HepG2 (cell line): Measurements from ENCODE around the gene JAZF1. TPM values are rescaled to one million over a fixed set of nuclear protein-coding genes. Genes with fewer than 3 reads are reported as not detected.

Source experiments
- ATAC-seq: fragments of 200-7000 bp; cut with Tn5 transposase; 3 replicates; pipeline ENCODE4 v1.9.1; 2020; ENCODE audit warnings: mild to moderate bottlenecking, moderate library complexity
- BruUV-seq: library from RNA; stranded (reverse); fragments of 400-500 nt; replicated peaks from 2 replicates; lab custom pipeline; 2021; lab: Mats Ljungman, UMichigan
- CTCF ChIA-PET: fragments of 300-600 bp; formaldehyde crosslinking; extraction: SDS; loops from one replicate; lab custom pipeline; 2021; ENCODE audit warnings: low total read pairs, inconsistent platforms, low intra/inter-chr PET ratio; lab: Yijun Ruan, JAX
- POLR2A ChIA-PET: fragments of 350-600 bp; sonication (Branson Sonifier 250); formaldehyde crosslinking; loops from one replicate; lab custom pipeline; 2020; ENCODE audit warnings: antibody characterized with exemption, inconsistent platforms; lab: Yijun Ruan, JAX
- DNase-seq: peaks from one replicate; pipeline ENCODE4 v3.0.0-alpha.2; 2015; ENCODE audit warnings: low spot score
- FAIRE-seq: peaks from 3 replicates; lab custom pipeline; 2011; peaks lifted over from hg19 to GRCh38; lab: Jason Lieb, UNC
- H2AFZ ChIP-seq: one replicate; pipeline ENCODE4 v1.6.1; 2011; ENCODE audit warnings: low read length, inconsistent platforms
- H3K27ac ChIP-seq: fragments of 300-600 bp; 3 replicates; pipeline ENCODE4 v1.8.0; 2011; ENCODE audit warnings: mixed run types, mild to moderate bottlenecking, mixed read lengths, low read length, inconsistent platforms; ENCODE audit not compliant: insufficient read depth; ENCODE audit errors: extremely low read length
- H3K27me3 ChIP-seq, 2 experiments: fragments of 200-600 bp in 1 of 2; 2 replicates in 1 of 2; 3 replicates in 1 of 2; pipeline versions ENCODE4 v1.6.0 to v1.8.0; 2011; ENCODE audit warnings: low read length in 2 of 2, mild to moderate bottlenecking in 2 of 2, moderate library complexity in 2 of 2, inconsistent platforms in 1 of 2; ENCODE audit not compliant: insufficient read depth in 2 of 2, control insufficient read depth in 1 of 2
- H3K36me3 ChIP-seq, 2 experiments: fragments of 200-600 bp in 1 of 2; replicated peaks in 1 of 2; 2 replicates in 1 of 2; 3 replicates in 1 of 2; pipeline versions ENCODE4 v1.5.1 to v1.8.0; 2011; ENCODE audit warnings: low read length in 2 of 2, inconsistent platforms in 1 of 2; ENCODE audit not compliant: insufficient read depth in 2 of 2, control insufficient read depth in 1 of 2
- H3K4me1 ChIP-seq: 2 replicates; pipeline ENCODE4 v1.5.1; 2012; ENCODE audit warnings: low read length, inconsistent platforms; ENCODE audit not compliant: insufficient read depth
- H3K4me2 ChIP-seq: 2 replicates; pipeline ENCODE4 v1.6.0; 2011; ENCODE audit warnings: low read depth, low read length, inconsistent platforms
- H3K4me3 ChIP-seq, 3 experiments: fragments of 200-600 bp in 1 of 3; sonication (generic), shearing (Covaris generic) in 1 of 3; replicated peaks in 1 of 3; 2 replicates each; pipeline ENCODE4 v1.5.1; 2011 to 2016; ENCODE audit warnings: low read length in 3 of 3, inconsistent platforms in 2 of 3, low read depth in 2 of 3, mild to moderate bottlenecking in 2 of 3, control low read depth in 1 of 3, mixed read lengths in 1 of 3; ENCODE audit not compliant: insufficient read depth in 1 of 3
- H3K79me2 ChIP-seq: one replicate; pipeline ENCODE4 v1.6.1; 2011; ENCODE audit warnings: low read length, inconsistent platforms; ENCODE audit not compliant: insufficient read depth
- H3K9ac ChIP-seq: 2 replicates; pipeline ENCODE4 v1.6.0; 2011; ENCODE audit warnings: mild to moderate bottlenecking, low read depth, low read length, inconsistent platforms; ENCODE audit not compliant: insufficient read depth
- H3K9me3 ChIP-seq: 2 replicates; pipeline ENCODE4 v1.5.1; 2012; ENCODE audit warnings: mild to moderate bottlenecking, low read length
- H4K20me1 ChIP-seq: 2 replicates; pipeline ENCODE4 v1.6.0; 2011; ENCODE audit warnings: inconsistent platforms, mild to moderate bottlenecking, low read length, moderate library complexity; ENCODE audit not compliant: insufficient read depth
- AHDC1 ChIP-seq: sonication (generic); formaldehyde crosslinking; IDR thresholded peaks from 2 replicates; pipeline ENCODE4 v1.5.1; 2020; ENCODE audit warnings: mild to moderate bottlenecking, missing genetic modification reagents, borderline replicate concordance
- CCAR2 ChIP-seq: fragments of 200-400 bp; formaldehyde crosslinking; optimal IDR thresholded peaks from 2 replicates; pipeline ENCODE3; 2018; ENCODE audit warnings: low read depth, mild to moderate bottlenecking, low read length, moderate library complexity
- MAFK ChIP-seq, 2 experiments: IDR thresholded peaks in 1 of 2; conservative IDR thresholded peaks in 1 of 2; 2 replicates each; pipeline ENCODE4 v1.6.1; 2011; ENCODE audit warnings: improper control_type of control experiment in 2 of 2, low read length in 2 of 2
- PRMT3 ChIP-seq: sonication (generic); formaldehyde crosslinking; IDR thresholded peaks from 2 replicates; pipeline ENCODE4 v1.8.1; 2022; ENCODE audit warnings: low read depth, mild to moderate bottlenecking, moderate library complexity, missing genetic modification reagents, borderline replicate concordance
- SCMH1 ChIP-seq: sonication (generic); formaldehyde crosslinking; IDR thresholded peaks from 2 replicates; pipeline ENCODE4 v1.9.0; 2021; ENCODE audit warnings: missing genetic modification reagents, mild to moderate bottlenecking, borderline replicate concordance
- ZBTB33 ChIP-seq: sonication (generic); formaldehyde crosslinking; IDR thresholded peaks from 2 replicates; pipeline ENCODE4 v1.4.0; 2020; ENCODE audit warnings: missing genetic modification reagents
- ZNF652 ChIP-seq: IDR thresholded peaks from 2 replicates; pipeline ENCODE4 v1.6.1; 2016; ENCODE audit warnings: low read depth, borderline replicate concordance
- WGBS: methylation state at CpG from one replicate; pipeline ENCODE4 v1.1.6; 2017; ENCODE audit warnings: low lambda C conversion rate; 5-methylcytosine and 5-hydroxymethylcytosine counted together
- in situ Hi-C: cut with HindIII; loops from 2 replicates; pipeline ENCODE4 v1.10.0; 2017; ENCODE audit warnings: low pct_unique_long_range_greater_than_20kb; ENCODE audit not compliant: extremely low pct_ligation_motif_present
- intact Hi-C: fragments of 100-400 bp; cut with micrococcal nuclease; formaldehyde crosslinking; loops from one replicate; pipeline ENCODE4 v1.10.0; 2022; ENCODE audit not compliant: unreplicated experiment
- polyA plus RNA-seq, 8 experiments: library from polyadenylated mRNA; depleted of rRNA in 3 of 8; stranded (reverse) in 7 of 8; unstranded in 1 of 8; fragments of >200 nt; fragmentation: Illumina TruSeq in 4 of 8; extraction: Trizol in 4 of 8; gene quantifications; 2 replicates each; pipeline versions ENCODE4 v1.2.1 to v1.2.3, GENCODE V29; 2011 to 2016; ENCODE audit warnings: low read depth in 4 of 8, missing spikeins in 1 of 8, mixed read lengths in 1 of 8; ENCODE audit not compliant: insufficient read depth in 1 of 8
- total RNA-seq, 5 experiments: library from RNA; depleted of rRNA; stranded (reverse); fragments of >200 nt; fragmentation: Illumina TruSeq; extraction: Trizol; gene quantifications; 2 replicates each; pipeline ENCODE4 v1.2.3, GENCODE V29; 2016; ENCODE audit warnings: low read depth in 1 of 5

The JAZF1 gene
- total and polyA plus RNA-seq, 2 of the 13 experiments (the other 11 are each of a cell fraction or from before 2014, with no cell fraction given), result not detected

DNA sequence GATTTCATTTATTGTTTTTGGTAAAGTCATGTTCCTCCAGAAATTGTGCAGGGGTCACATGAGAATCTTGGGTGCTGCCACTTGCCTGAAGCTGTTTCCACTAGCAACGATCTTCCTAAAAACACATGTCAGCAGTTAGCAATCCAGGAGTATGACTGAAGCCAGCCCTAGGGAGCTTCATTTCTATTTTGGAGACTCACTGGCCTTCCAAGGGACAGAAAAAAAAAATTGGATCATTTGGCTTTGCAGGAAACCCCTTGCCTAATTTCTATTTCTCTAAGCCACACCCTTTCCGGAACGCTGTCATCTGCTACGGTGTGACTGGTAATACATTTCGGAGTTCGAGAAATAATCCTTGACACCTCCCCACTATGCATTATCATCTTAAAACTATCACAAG is 236.0 kb downstream of the JAZF1 start:
- Histone ChIP-seq H2AFZ (no peak overlapping the region), H3K27ac (no peak overlapping the region), H3K4me1 (no peaks in the 10 kb centered on the region), H3K27me3 (peaks cover 4 to 46% of the 10 kb centered on the region in 2 experiments; a peak in 4 of 5 replicates), H3K4me2 (no peak overlapping the region), H3K4me3 (no peak overlapping the region), H3K9ac (no peak overlapping the region), H3K79me2 (no peaks in the 10 kb centered on the region), H3K9me3 (no peaks in the 10 kb centered on the region), H4K20me1 (no peaks in the 10 kb centered on the region), H3K36me3 (no peaks in the 10 kb centered on the region)
- in situ Hi-C loops (no loop called here), intact Hi-C loops (no loop called here)
- FAIRE-seq (no peak), ATAC-seq (no peak), DNase-seq (no peak)
- 55% methylated on average over 6 of the region's 6 CpGs for WGBS
- BruUV-seq, result no TSS peak
- ChIA-PET CTCF (no interaction called here), POLR2A (no interaction called here)
- TF ChIP-seq ZBTB33 (CRISPR knock-in tag) (no peak), MAFK (conservative IDR thresholded peaks at IDR 0.05 in 1 of 2, IDR thresholded peaks at IDR 0.05 in 1 of 2; ENCODE audit: low read length in 2 of 2) (peak in 1 of 2 experiments; percentile 16; a peak in 1 of 4 replicates)

DNA sequence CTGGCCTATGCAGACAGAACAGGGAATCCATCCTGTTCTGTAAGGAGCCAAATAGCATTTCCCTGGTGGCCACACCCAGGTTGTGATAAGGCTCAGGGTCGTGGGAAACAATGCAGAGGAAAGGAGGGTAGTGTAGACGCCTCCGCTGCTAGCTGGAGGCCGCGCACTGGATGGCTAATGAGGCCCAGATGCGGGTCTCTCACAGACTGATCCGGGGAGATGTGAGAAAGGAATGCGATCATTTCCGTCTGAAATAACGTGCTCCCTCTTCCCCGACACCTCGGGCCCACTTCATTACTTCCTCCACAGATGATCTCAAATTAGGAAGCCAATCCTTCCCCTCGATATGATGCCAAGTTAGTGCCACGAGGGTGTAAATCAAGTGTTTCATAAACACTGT is 237.4 kb downstream of the JAZF1 start:
- H3K4me1 ChIP-seq, result no peaks in the 10 kb centered on the region
- no peaks in the 10 kb centered on the region for H3K36me3 ChIP-seq
- no TSS peak for BruUV-seq
- H3K9me3 ChIP-seq, result no peaks in the 10 kb centered on the region
- intact Hi-C loops, result no loop called here
- no peak overlapping the region for H3K9ac ChIP-seq
- no peak for FAIRE-seq
- TF ChIP-seq PRMT3 (CRISPR knock-in tag), result no peak
- TF ChIP-seq SCMH1 (CRISPR knock-in tag), result no peak
- TF ChIP-seq AHDC1 (CRISPR knock-in tag), result no peak
- no peak for TF ChIP-seq CCAR2
- no peak for TF ChIP-seq ZNF652 (CRISPR knock-in tag)
- H2AFZ ChIP-seq, result no peak overlapping the region
- no peak overlapping the region for H3K27ac ChIP-seq
- ChIA-PET CTCF (no interaction called here), POLR2A (no interaction called here)
- in situ Hi-C loops, result no loop called here
- H3K4me2 ChIP-seq, result no peak overlapping the region
- peaks cover 4 to 41% of the 10 kb centered on the region in 2 experiments; a peak in 4 of 5 replicates for H3K27me3 ChIP-seq
- H3K4me3 ChIP-seq, result no peak overlapping the region
- no peak for ATAC-seq
- DNase-seq, result no peak
- H3K79me2 ChIP-seq, result no peaks in the 10 kb centered on the region
- H4K20me1 ChIP-seq, result no peaks in the 10 kb centered on the region
- WGBS, result 46% methylated on average over 14 of the region's 14 CpGs
